ENCODE measurements around the gene VAMP8. TPM values are rescaled to one million over a fixed set of nuclear protein-coding genes. Genes with fewer than 3 reads are reported as not detected.
A peak's percentile ranks its signal among the peaks of the same experiment; 100 is the strongest.

VAMP8 gene
- total RNA-seq, 2 donors from 2014 or later: 80.4 to 146 TPM

GRCh38 chr2:85583667-85584353 is 6.4 kb downstream of the VAMP8 start:
- peaks cover 23% of the 10 kb centered on the region for H3K36me3 Mint-ChIP-seq (ENCODE audit: low read depth)
- H3K27ac ChIP-seq (ENCODE audit: low read depth, low read length): no peak overlapping the region
- no peak for TF ChIP-seq CTCF (conservative IDR thresholded peaks at IDR 0.05)
- DNase-seq: no peak
- no peaks in the 10 kb centered on the region for H3K9me3 ChIP-seq (ENCODE audit: control insufficient read depth, low read length)
- peaks cover 42% of the 10 kb centered on the region for H3K36me3 ChIP-seq (ENCODE audit: control insufficient read depth, insufficient read depth, low read length)
- H3K27me3 Mint-ChIP-seq (ENCODE audit: insufficient read depth): peaks cover 2% of the 10 kb centered on the region
- no peak overlapping the region for H3K9ac ChIP-seq (ENCODE audit: extremely low read depth, low read length, poor library complexity, severe bottlenecking)
- peaks cover 10% of the 10 kb centered on the region for H3K4me1 ChIP-seq (ENCODE audit: control insufficient read depth, insufficient read depth, low read length)
- H3K4me1 Mint-ChIP-seq: peaks cover 30% of the 10 kb centered on the region
- H3K27me3 ChIP-seq (ENCODE audit: control insufficient read depth, insufficient read depth, low read length, poor library complexity, severe bottlenecking): no peaks in the 10 kb centered on the region
- 78 to 84% methylated on average over 14 to 16 of the region's 16 CpGs for WGBS, 2 experiments (ENCODE audit: insufficient coverage in 1 of 2, insufficient read length in 1 of 2)
- H3K4me3 ChIP-seq (ENCODE audit: low read length): no peak overlapping the region
- peak overlapping the region; percentile 36 for H3K4me3 Mint-ChIP-seq
- no peaks in the 10 kb centered on the region for H3K9me3 Mint-ChIP-seq
- H3K27ac Mint-ChIP-seq: no peak overlapping the region

GRCh38 chr2:85584354-85584856 is 7.0 kb downstream of the VAMP8 start, which contains the start of gene VAMP5:
Gene VAMP5 (plus strand): TSS chr2:85584431. CDS start chr2:85584491, 60 bp downstream.
- peaks cover 24% of the 10 kb centered on the region for H3K4me1 Mint-ChIP-seq
- H3K9me3 Mint-ChIP-seq: no peaks in the 10 kb centered on the region
- H3K27me3 Mint-ChIP-seq (ENCODE audit: insufficient read depth): peaks cover 2% of the 10 kb centered on the region
- no peaks in the 10 kb centered on the region for H3K9me3 ChIP-seq (ENCODE audit: control insufficient read depth, low read length)
- H3K36me3 ChIP-seq (ENCODE audit: control insufficient read depth, insufficient read depth, low read length): peaks cover 45% of the 10 kb centered on the region
- H3K27me3 ChIP-seq (ENCODE audit: control insufficient read depth, insufficient read depth, low read length, poor library complexity, severe bottlenecking): no peaks in the 10 kb centered on the region
- H3K27ac ChIP-seq (ENCODE audit: low read depth, low read length): no peak within 1 kb of the TSS
- H3K9ac ChIP-seq (ENCODE audit: extremely low read depth, low read length, poor library complexity, severe bottlenecking): no peak within 1 kb of the TSS
- peaks cover 23% of the 10 kb centered on the region for H3K36me3 Mint-ChIP-seq (ENCODE audit: low read depth)
- no peak for DNase-seq
- H3K4me1 ChIP-seq (ENCODE audit: control insufficient read depth, insufficient read depth, low read length): peaks cover 4% of the 10 kb centered on the region
- no peak for TF ChIP-seq CTCF (conservative IDR thresholded peaks at IDR 0.05)
- 72 to 84% methylated on average over 25 to 52 of the region's 52 CpGs for WGBS, 2 experiments (ENCODE audit: insufficient coverage in 1 of 2, insufficient read length in 1 of 2)
- no peak within 1 kb of the TSS for H3K4me3 ChIP-seq (ENCODE audit: low read length)
- H3K27ac Mint-ChIP-seq: peak within 1 kb of the TSS; percentile 70
- peak within 1 kb of the TSS; percentile 36 for H3K4me3 Mint-ChIP-seq

- peak overlapping the region; percentile 18 for H3K27ac ChIP-seq (ENCODE audit: low read depth, low read length)
- DNase-seq: no peak
- peak overlapping the region; percentile 70 for H3K27ac Mint-ChIP-seq
- no peaks in the 10 kb centered on the region for H3K9me3 ChIP-seq (ENCODE audit: control insufficient read depth, low read length)
- TF ChIP-seq CTCF (conservative IDR thresholded peaks at IDR 0.05): no peak
- peaks cover 21% of the 10 kb centered on the region for H3K4me1 Mint-ChIP-seq
- no peak overlapping the region for H3K9ac ChIP-seq (ENCODE audit: extremely low read depth, low read length, poor library complexity, severe bottlenecking)
- no peaks in the 10 kb centered on the region for H3K27me3 ChIP-seq (ENCODE audit: control insufficient read depth, insufficient read depth, low read length, poor library complexity, severe bottlenecking)
- no peak overlapping the region for H3K4me3 ChIP-seq (ENCODE audit: low read length)
- peaks cover 23% of the 10 kb centered on the region for H3K36me3 Mint-ChIP-seq (ENCODE audit: low read depth)
- H3K4me1 ChIP-seq (ENCODE audit: control insufficient read depth, insufficient read depth, low read length): peaks cover 5% of the 10 kb centered on the region
- peak overlapping the region; percentile 36 for H3K4me3 Mint-ChIP-seq
- no peaks in the 10 kb centered on the region for H3K9me3 Mint-ChIP-seq
- 74 to 85% methylated on average over 7 to 9 of the region's 9 CpGs for WGBS, 2 experiments (ENCODE audit: insufficient coverage in 1 of 2, insufficient read length in 1 of 2)
- H3K36me3 ChIP-seq (ENCODE audit: control insufficient read depth, insufficient read depth, low read length): peaks cover 45% of the 10 kb centered on the region
- peaks cover 2% of the 10 kb centered on the region for H3K27me3 Mint-ChIP-seq (ENCODE audit: insufficient read depth)
Observed at GRCh38 chr2:85584857-85585780, 7.7 kb downstream of the VAMP8 start.

All from endodermal cell (in vitro differentiated cells).